GM12873 (cell line): Measurements from ENCODE around the gene PRDX5.

ENCODE experiments used
- CTCF ChIP-seq: IDR thresholded peaks from 2 replicates; pipeline ENCODE4 v1.5.1; 2012; ENCODE audit warnings: low read depth, mild to moderate bottlenecking, moderate library complexity, low read length, control low read depth; ENCODE audit not compliant: insufficient read depth; ENCODE audit errors: missing control alignments

The PRDX5 gene

DNA sequence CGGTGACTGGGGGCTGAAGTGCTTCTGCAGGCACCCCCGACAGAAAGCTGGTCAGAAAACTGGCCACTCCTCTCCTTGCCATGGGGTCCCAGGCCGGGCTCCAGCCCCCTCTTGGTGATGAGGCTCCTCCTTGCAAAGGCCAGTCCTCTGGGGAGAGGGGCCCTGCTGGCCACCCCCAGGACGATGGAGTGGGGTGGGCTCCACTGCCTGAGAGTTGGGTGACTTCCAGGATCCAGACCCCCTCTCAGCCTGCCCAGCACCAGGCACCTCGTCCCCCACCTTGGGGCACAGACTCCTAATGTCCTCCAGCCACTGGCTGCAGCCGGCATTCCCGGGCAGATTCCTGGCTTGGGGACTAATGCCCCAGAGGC lies 40.6 kb downstream of the PRDX5 start:
- no peak for TF ChIP-seq CTCF

DNA sequence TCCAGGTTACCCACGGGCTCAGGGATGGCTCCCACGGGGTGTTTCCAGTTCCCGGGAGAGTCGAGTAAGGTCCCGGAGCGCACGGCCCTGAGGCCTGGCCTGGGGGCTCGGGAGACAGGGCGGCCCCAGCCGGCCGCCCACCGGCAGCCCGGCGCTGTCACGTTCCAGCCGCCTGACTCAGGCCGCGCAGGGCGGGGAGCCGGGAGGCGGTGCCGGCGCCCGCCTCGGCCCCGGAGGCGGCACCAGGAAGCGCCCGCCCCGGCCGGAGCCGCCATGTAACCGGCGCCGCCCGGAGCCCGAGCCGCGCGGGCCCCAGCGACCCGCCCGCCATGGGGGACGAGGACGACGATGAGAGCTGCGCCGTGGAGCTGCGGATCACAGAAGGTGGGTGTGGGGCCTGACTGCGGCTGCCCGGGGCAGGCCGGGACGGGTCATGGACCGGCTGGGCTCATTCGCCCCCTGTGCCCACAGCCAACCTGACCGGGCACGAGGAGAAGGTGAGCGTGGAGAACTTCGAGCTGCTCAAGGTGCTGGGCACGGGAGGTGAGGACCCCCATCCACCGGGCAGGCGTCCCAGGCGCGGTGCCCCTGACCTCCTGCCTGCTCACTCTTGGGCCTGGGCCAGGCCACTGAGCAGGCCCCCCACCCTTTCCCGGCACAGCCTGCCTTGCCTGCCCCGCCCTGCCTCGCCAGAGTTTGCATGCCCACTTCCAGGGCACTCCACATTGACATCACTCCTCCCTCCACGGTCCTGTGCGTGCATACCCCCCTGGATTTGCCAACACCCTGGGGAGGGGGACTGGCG lies 41.2 kb downstream of the PRDX5 start, which contains the start of gene RPS6KA4:
RPS6KA4 (plus strand) TSS at position 256 of the 805 bp plus-strand sequence; CDS start at position 330, 74 bp downstream.
- TF ChIP-seq CTCF = no peak

DNA sequence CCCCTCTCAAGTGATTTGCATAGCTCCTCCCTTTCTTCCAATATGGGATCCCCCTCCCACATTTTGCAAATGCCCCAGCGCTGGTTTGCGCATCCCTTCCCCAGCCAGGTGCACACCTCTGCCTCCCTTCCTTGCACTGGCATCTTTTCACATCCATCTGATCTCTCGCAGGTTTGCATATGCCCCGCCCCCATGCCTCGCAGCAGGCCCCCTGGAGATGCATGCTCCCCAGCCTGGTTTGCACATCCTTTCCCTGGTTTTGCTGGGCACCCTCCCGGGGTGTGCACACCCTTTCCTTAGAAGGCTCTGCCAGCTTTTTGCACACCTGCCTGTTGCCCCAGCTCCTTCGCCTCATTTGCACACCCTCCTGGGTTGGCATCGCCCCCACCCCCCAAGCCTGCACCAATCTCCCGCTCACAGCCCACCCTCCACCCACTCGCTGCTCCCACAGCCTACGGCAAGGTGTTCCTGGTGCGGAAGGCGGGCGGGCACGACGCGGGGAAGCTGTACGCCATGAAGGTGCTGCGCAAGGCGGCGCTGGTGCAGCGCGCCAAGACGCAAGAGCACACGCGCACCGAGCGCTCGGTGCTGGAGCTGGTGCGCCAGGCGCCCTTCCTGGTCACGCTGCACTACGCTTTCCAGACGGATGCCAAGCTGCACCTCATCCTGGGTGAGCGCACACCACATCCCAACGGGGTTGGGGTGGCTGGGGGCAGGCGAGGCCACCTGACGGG lies 42.0 kb downstream of the PRDX5 start:
- peak; percentile 52 for TF ChIP-seq CTCF

DNA sequence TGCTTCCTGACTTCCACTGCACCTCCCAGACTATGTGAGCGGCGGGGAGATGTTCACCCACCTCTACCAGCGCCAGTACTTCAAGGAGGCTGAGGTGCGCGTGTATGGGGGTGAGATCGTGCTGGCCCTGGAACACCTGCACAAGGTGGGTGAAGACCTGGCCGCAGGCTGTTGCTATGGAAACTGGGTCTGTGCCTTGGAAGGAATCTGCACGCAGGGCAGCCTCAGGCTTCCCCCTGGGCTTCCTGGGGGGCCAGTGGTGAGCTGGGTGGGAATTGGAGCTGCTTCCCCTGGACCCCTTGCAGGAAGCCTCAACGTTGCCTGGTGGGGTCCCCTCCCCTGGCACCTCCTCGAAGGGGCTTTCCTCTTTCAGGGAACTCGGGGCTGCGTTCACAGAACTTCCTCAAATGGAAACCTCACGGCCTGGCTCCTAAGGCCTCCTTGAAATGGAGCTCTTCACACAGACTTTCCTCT lies 42.6 kb downstream of the PRDX5 start:
- TF ChIP-seq CTCF = no peak

- TF ChIP-seq CTCF = no peak
These were observed 43.7 kb downstream of the PRDX5 start for GRCh38 chr11:64361659-64362058.

DNA sequence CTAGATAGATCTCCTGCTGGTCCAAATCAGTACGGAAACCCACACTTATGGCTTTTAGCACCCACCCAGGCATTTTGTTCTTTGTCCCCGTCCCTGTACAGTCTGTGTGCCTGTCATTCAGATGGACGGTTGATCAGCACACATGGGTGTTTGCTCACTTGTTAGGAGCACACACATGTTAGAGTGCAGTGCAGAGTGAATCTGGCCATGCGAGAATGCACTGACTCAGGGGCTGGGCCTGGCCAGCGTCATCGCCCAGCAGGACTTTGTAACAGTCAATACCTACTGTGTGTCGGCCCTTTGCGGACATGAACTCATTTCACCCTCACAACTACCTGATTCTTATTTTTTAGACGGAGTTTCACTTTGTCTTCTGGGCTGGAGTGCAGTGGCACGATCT lies 44.4 kb downstream of the PRDX5 start:
- TF ChIP-seq CTCF = no peak

GRCh38 chr11:64364435-64364834 lies 46.5 kb downstream of the PRDX5 start:
- no peak for TF ChIP-seq CTCF
